Psoas muscle (tissue), 8 donors: ENCODE measurements around the gene NR1H4. TPM values are rescaled to one million over a fixed set of nuclear protein-coding genes. Genes with fewer than 3 reads are reported as not detected.

Source experiments
- ATAC-seq, 4 donors: fragments of 200-7000 bp; cut with Tn5 transposase; one replicate each; pipeline ENCODE4 v1.9.1; 2020; ENCODE audit warnings: moderate library complexity in 3 of 4, mild to moderate bottlenecking in 2 of 4
- DNase-seq, 2 donors: peaks; one replicate each; pipeline ENCODE4 v3.0.0-alpha.2; 2020
- H3K27ac ChIP-seq: fragments of 200-600 bp; one replicate; pipeline ENCODE4 v1.8.0; 2022
- H3K27me3 ChIP-seq, 3 donors: fragments of 200-600 bp in 1 of 3; one replicate each; pipeline versions ENCODE4 v1.6.1 to v1.8.0; 2013 to 2022; ENCODE audit warnings: low read length in 2 of 3, mild to moderate bottlenecking in 2 of 3, moderate library complexity in 1 of 3; ENCODE audit not compliant: insufficient read depth in 3 of 3
- H3K36me3 ChIP-seq, 2 donors: fragments of 200-600 bp in 1 of 2; one replicate each; pipeline versions ENCODE4 v1.6.1 to v1.8.0; 2013 to 2022; ENCODE audit warnings: low read depth in 1 of 2, mild to moderate bottlenecking in 1 of 2, moderate library complexity in 1 of 2; ENCODE audit not compliant: insufficient read depth in 1 of 2
- H3K4me1 ChIP-seq: fragments of 200-600 bp; one replicate; pipeline ENCODE4 v1.8.0; 2022
- H3K4me3 ChIP-seq: fragments of 200-600 bp; one replicate; pipeline ENCODE4 v1.8.0; 2022; ENCODE audit warnings: mild to moderate bottlenecking
- H3K9me3 ChIP-seq: fragments of 200-600 bp; one replicate; pipeline ENCODE4 v1.8.0; 2022
- WGBS, 3 donors: extraction: QIAGEN DNeasy Blood & Tissue Kit; methylation state at CpG; one replicate each; pipeline versions ENCODE4 v1.1.6 to v1.1.7; 2013; 5-methylcytosine and 5-hydroxymethylcytosine counted together
- intact Hi-C, 2 donors: fragments of 100-400 bp; cut with DNase I; formaldehyde crosslinking; loops; one replicate each; pipeline versions ENCODE4 v1.11.0 to v1.14.2; 2022
- polyA plus RNA-seq, 3 donors: library from polyadenylated mRNA; stranded (reverse); fragments of 200-250 nt; gene quantifications; one replicate each; pipeline ENCODE4 v1.2.3, GENCODE V29; 2013
- total RNA-seq, 4 donors: library from RNA; stranded (reverse); fragmentation: NEBNext Ultra II Directional in 2 of 4; extraction: Animal tissue kit (Norgen Biotek cat#: 25700) in 2 of 4; gene quantifications; one replicate each; pipeline versions ENCODE4 v1.2.1 to v1.2.4, GENCODE V29; 2021 to 2023
- TF ChIP-seq, protein P1 (sequence below): fragments of 200-600 bp; IDR thresholded peaks from one replicate; pipeline ENCODE4 v1.8.0; 2022; ENCODE audit warnings: antibody characterized with exemption
- donor health status: healthy with polysubstance abuse.
- donor health status: DM: no; HTN: no; CAD: no; lungs with moderate emphysema.
- donor health status: Bipolar disorder and iron deficiency.
- donor health status: healthy.
- donor health status: DM: yes; HTN: yes; CAD: no.
- donor health status: DM: no; HTN: no; CAD: no.
- donor health status: DM: no; HTN: no; CAD: no.
- donor health status: DM: yes; HTN: yes; CAD: no.

The NR1H4 gene
- total and polyA plus RNA-seq, 7 donors, result 0.18 TPM; not detected in 6

DNA sequence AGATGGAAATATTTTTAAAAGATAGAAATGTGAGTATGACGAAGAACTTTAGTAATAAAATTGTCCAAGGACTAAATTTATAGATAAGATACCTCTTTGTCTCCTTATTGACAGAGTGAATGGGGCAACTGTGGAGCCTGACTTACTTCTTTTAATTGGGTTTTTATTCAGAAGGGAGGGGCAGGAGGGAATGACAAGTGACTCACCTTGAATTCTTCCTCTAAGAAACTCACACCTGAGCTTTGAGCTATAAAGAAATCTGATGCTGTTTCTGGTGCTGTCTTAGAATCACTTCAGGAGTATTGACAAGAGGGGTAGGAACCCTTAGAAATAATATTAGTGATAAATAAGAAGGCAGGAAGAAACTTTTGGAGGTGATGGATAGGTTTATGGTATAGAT, 951 bp downstream of the NR1H4 start:
- intact Hi-C loops, result no loop called here
- ATAC-seq (no peak), DNase-seq (no peak)
- Histone ChIP-seq H3K9me3 (no peaks in the 10 kb centered on the region), H3K27ac (no peak overlapping the region), H3K4me1 (no peaks in the 10 kb centered on the region), H3K27me3 (no peaks in the 10 kb centered on the region), H3K4me3 (no peak overlapping the region), H3K36me3 (no peaks in the 10 kb centered on the region)
- TF ChIP-seq, protein P1, sequence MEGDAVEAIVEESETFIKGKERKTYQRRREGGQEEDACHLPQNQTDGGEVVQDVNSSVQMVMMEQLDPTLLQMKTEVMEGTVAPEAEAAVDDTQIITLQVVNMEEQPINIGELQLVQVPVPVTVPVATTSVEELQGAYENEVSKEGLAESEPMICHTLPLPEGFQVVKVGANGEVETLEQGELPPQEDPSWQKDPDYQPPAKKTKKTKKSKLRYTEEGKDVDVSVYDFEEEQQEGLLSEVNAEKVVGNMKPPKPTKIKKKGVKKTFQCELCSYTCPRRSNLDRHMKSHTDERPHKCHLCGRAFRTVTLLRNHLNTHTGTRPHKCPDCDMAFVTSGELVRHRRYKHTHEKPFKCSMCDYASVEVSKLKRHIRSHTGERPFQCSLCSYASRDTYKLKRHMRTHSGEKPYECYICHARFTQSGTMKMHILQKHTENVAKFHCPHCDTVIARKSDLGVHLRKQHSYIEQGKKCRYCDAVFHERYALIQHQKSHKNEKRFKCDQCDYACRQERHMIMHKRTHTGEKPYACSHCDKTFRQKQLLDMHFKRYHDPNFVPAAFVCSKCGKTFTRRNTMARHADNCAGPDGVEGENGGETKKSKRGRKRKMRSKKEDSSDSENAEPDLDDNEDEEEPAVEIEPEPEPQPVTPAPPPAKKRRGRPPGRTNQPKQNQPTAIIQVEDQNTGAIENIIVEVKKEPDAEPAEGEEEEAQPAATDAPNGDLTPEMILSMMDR, result no peak
- WGBS, 3 donors, result 69 to 75% (median 71%) methylated on average over 1 of the region's 1 CpG

DNA sequence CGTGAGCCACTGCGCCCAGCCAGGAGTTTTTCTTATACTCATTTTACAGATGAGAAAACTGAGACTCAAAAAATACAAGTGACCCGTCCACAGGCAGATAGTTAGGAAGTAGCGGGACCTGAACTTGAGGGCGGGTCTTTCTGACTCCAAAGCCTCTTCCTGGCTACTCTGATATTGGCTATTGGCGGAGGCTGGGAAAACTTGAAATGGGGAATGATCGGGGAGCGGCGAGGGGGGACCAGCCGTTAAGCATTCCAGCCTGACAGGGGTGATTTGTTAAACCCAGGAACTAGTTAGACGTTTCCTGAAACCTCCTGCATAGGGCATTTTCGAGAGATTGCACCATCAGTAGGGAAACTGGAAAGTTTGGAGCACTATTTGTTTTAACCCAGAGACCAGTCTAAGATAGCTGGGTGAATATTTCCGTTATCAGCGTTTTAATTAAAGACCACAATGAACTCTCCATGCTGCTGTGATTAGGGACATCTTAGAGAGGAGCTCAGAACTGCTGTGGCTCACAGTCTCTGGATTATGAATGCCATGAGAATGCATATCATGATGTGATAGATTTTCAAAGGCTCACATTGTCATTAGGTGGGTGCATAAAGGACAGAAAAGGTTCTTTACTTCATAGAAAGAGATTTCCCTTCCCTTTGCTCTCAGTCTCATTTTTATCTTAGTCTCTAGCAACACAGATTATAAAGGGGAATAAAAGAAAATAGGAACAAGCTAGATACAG, 2.5 kb downstream of the NR1H4 start:
- DNase-seq (no peak), ATAC-seq (no peak)
- Histone ChIP-seq H3K4me1 (no peaks in the 10 kb centered on the region), H3K36me3 (no peaks in the 10 kb centered on the region), H3K9me3 (no peaks in the 10 kb centered on the region), H3K27ac (no peak overlapping the region), H3K27me3 (no peaks in the 10 kb centered on the region), H3K4me3 (no peak overlapping the region)
- 69 to 82% (median 74%) methylated on average over 14 of the region's 14 CpGs for WGBS, 3 donors
- intact Hi-C loops, result no loop called here
- TF ChIP-seq, protein P1, result no peak

DNA sequence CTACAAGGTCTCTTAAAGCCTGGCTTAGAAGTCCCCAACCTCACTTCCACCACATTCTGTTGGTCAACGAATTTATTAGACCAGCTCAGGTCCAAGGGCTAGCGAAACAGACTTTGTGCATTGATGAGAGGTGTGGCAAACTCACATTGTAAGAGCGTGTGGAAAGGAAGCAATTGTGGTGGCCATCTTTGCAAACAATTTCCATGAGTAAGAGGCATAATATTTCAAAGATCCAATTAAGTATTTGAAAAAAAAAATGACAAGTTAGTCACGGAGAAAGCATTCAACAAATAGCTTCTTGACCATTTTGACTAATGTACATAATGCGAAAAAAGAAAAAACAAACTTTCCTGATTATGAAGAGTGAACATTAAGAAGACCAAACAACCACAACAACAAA, 7.4 kb downstream of the NR1H4 start:
- DNase-seq (no peak), ATAC-seq (no peak)
- TF ChIP-seq, protein P1, result no peak
- no peak overlapping the region for H3K27ac ChIP-seq
- no peaks in the 10 kb centered on the region for H3K27me3 ChIP-seq
- H3K4me1 ChIP-seq, result no peaks in the 10 kb centered on the region
- H3K36me3 ChIP-seq, result no peaks in the 10 kb centered on the region
- intact Hi-C loops, result no loop called here
- no peaks in the 10 kb centered on the region for H3K9me3 ChIP-seq
- WGBS, 3 donors, result 74 to 88% (median 78%) methylated on average over 5 of the region's 5 CpGs
- no peak overlapping the region for H3K4me3 ChIP-seq

DNA sequence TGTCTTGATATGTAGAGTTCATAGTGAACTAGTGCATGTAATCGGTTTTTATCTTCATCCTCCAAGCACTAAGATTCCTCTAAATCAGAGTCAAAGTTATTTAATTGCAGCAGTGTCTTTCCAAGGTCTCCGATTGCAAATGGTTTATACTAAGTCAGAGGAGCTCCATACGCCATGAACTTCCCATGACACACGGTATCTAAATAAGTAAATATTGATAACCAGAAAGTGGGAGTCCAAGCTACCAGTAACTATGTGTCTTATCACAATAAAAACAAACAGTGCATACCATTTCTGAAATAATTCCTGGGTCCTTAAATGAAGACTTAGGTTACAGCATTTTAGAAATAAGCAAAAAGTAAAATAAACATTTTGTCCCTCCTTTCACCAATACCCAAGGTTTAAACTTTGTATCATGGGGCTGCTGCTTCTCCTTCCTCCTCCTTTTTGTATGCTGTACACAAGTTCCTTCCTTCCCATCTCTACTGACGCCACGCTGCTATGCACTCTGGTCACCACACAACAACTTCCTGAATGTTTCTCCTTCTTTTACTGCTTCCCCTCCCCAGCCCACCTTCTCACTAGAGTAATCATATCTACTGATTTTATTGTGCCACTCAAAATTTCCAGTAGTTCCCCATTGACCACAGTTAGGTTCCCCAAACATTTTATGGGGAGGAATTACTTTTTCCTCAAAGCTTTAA, 10.7 kb downstream of the NR1H4 start:
- DNase-seq (no peak), ATAC-seq (no peak)
- no peak overlapping the region for H3K27ac ChIP-seq
- no peaks in the 10 kb centered on the region for H3K27me3 ChIP-seq
- H3K4me1 ChIP-seq, result no peaks in the 10 kb centered on the region
- H3K36me3 ChIP-seq, result no peaks in the 10 kb centered on the region
- H3K4me3 ChIP-seq, result no peak overlapping the region
- H3K9me3 ChIP-seq, result no peaks in the 10 kb centered on the region
- WGBS, 3 donors, result 77 to 83% (median 80%) methylated on average over 6 of the region's 6 CpGs
- TF ChIP-seq, protein P1, result no peak
- intact Hi-C loops, result no loop called here
